Measurements from ENCODE around the gene SLC8A3.

The SLC8A3 gene

GRCh38 chr14:70130482-70130881 is 58.3 kb downstream of the SLC8A3 start:
- no peak for DNase-seq (ENCODE audit: low spot score)
- no peak for TF ChIP-seq CTCF (IDR thresholded peaks at IDR 0.05; ENCODE audit: extremely low read depth, insufficient read depth, missing control alignments)
- in situ Hi-C loops (cut with MboI; ENCODE audit: low pct_unique_long_range_greater_than_20kb, low sequenced_read_pairs, unreplicated experiment), result no loop called here

- in situ Hi-C loops (cut with MboI; ENCODE audit: low pct_unique_long_range_greater_than_20kb, low sequenced_read_pairs, unreplicated experiment), result no loop called here
- no peak for TF ChIP-seq CTCF (IDR thresholded peaks at IDR 0.05; ENCODE audit: extremely low read depth, insufficient read depth, missing control alignments)
- no peak for DNase-seq (ENCODE audit: low spot score)
Observed at GRCh38 chr14:70127186-70127585, 61.6 kb downstream of the SLC8A3 start.

GRCh38 chr14:70123796-70124195 is 65.0 kb downstream of the SLC8A3 start:
- DNase-seq (ENCODE audit: low spot score), result no peak
- in situ Hi-C loops (cut with MboI; ENCODE audit: low pct_unique_long_range_greater_than_20kb, low sequenced_read_pairs, unreplicated experiment), result no loop called here
- no peak for TF ChIP-seq CTCF (IDR thresholded peaks at IDR 0.05; ENCODE audit: extremely low read depth, insufficient read depth, missing control alignments)

GRCh38 chr14:70121521-70121920 is 67.2 kb downstream of the SLC8A3 start:
- in situ Hi-C loops (cut with MboI; ENCODE audit: low pct_unique_long_range_greater_than_20kb, low sequenced_read_pairs, unreplicated experiment), result no loop called here
- no peak for TF ChIP-seq CTCF (IDR thresholded peaks at IDR 0.05; ENCODE audit: extremely low read depth, insufficient read depth, missing control alignments)
- DNase-seq (ENCODE audit: low spot score), result no peak

GRCh38 chr14:70118064-70118463 is 70.7 kb downstream of the SLC8A3 start:
- TF ChIP-seq CTCF (IDR thresholded peaks at IDR 0.05; ENCODE audit: extremely low read depth, insufficient read depth, missing control alignments), result no peak
- in situ Hi-C loops (cut with MboI; ENCODE audit: low pct_unique_long_range_greater_than_20kb, low sequenced_read_pairs, unreplicated experiment), result no loop called here

GRCh38 chr14:70116278-70116677 is 72.5 kb downstream of the SLC8A3 start:
- no peak for TF ChIP-seq CTCF (IDR thresholded peaks at IDR 0.05; ENCODE audit: extremely low read depth, insufficient read depth, missing control alignments)
- no peak for DNase-seq (ENCODE audit: low spot score)
- in situ Hi-C loops (cut with MboI; ENCODE audit: low pct_unique_long_range_greater_than_20kb, low sequenced_read_pairs, unreplicated experiment), result no loop called here

More at GRCh38 chr14:70118064-70118463, 70.7 kb downstream of the SLC8A3 start:
- DNase-seq (ENCODE audit: low spot score), result no peak

- no peak for TF ChIP-seq CTCF (IDR thresholded peaks at IDR 0.05; ENCODE audit: extremely low read depth, insufficient read depth, missing control alignments)
- DNase-seq (ENCODE audit: low spot score), result no peak
- in situ Hi-C loops (cut with MboI; ENCODE audit: low pct_unique_long_range_greater_than_20kb, low sequenced_read_pairs, unreplicated experiment), result no loop called here
Observed at GRCh38 chr14:70114621-70115156, 74.1 kb downstream of the SLC8A3 start.

All from GM13977 (cell line).